GM18502 (cell line): ENCODE measurements around the gene CYP26B1.

ENCODE experiments used
- ATAC-seq: cut with Tn5 transposase; IDR thresholded peaks from one replicate; pipeline ENCODE4 v1.9.1; 2021; ENCODE audit warnings: mild to moderate bottlenecking; ENCODE audit not compliant: unreplicated experiment, poor library complexity

Gene CYP26B1

GRCh38 chr2:72113847-72114692, 33.6 kb downstream of the CYP26B1 start:
- no peak for ATAC-seq

- ATAC-seq = no peak
Observed at GRCh38 chr2:72112981-72113846, 34.4 kb downstream of the CYP26B1 start.

- no peak for ATAC-seq
Observed at GRCh38 chr2:72112401-72112800, 35.3 kb downstream of the CYP26B1 start.

- no peak for ATAC-seq
Observed at GRCh38 chr2:72111061-72111460, 36.6 kb downstream of the CYP26B1 start.

- no peak for ATAC-seq
Observed at GRCh38 chr2:72109904-72110303, 37.8 kb downstream of the CYP26B1 start.

GRCh38 chr2:72109291-72109690, 38.4 kb downstream of the CYP26B1 start:
- ATAC-seq = no peak

GRCh38 chr2:72108121-72108520, 39.5 kb downstream of the CYP26B1 start:
- ATAC-seq = no peak

GRCh38 chr2:72106978-72107377, 40.7 kb downstream of the CYP26B1 start:
- ATAC-seq = no peak

GRCh38 chr2:72104821-72105588, 42.7 kb downstream of the CYP26B1 start:
- ATAC-seq = no peak

GRCh38 chr2:72103690-72104089, 44.0 kb downstream of the CYP26B1 start:
- no peak for ATAC-seq

- no peak for ATAC-seq
Observed at GRCh38 chr2:72103161-72103560, 44.5 kb downstream of the CYP26B1 start.

- no peak for ATAC-seq
Observed at GRCh38 chr2:72098935-72099334, 48.7 kb downstream of the CYP26B1 start.

- ATAC-seq = no peak
Observed at GRCh38 chr2:72097276-72097675, 50.4 kb downstream of the CYP26B1 start.

GRCh38 chr2:72096181-72096580, 51.5 kb downstream of the CYP26B1 start:
- ATAC-seq = no peak

- ATAC-seq = no peak
Observed at GRCh38 chr2:72095364-72095763, 52.3 kb downstream of the CYP26B1 start.

- no peak for ATAC-seq
Observed at GRCh38 chr2:72094701-72095100, 53.0 kb downstream of the CYP26B1 start.

GRCh38 chr2:72092111-72092510, 55.6 kb downstream of the CYP26B1 start:
- ATAC-seq = no peak

- ATAC-seq = no peak
Observed at GRCh38 chr2:72090781-72091482, 56.7 kb downstream of the CYP26B1 start.

- ATAC-seq = no peak
Observed at GRCh38 chr2:72090271-72090720, 57.4 kb downstream of the CYP26B1 start.

- no peak for ATAC-seq
Observed at GRCh38 chr2:72089537-72089936, 58.1 kb downstream of the CYP26B1 start.
